ENCODE data around the gene ELP1. TPM values are rescaled to one million over a fixed set of nuclear protein-coding genes. Genes with fewer than 3 reads are reported as not detected.
A peak's percentile ranks its signal among the peaks of the same experiment; 100 is the strongest.

ELP1 gene
- total and polyA plus RNA-seq, 2 donors (not counting 3 experiments of a cell fraction or from before 2014, with no cell fraction given), result 12.6 to 21.8 TPM

DNA sequence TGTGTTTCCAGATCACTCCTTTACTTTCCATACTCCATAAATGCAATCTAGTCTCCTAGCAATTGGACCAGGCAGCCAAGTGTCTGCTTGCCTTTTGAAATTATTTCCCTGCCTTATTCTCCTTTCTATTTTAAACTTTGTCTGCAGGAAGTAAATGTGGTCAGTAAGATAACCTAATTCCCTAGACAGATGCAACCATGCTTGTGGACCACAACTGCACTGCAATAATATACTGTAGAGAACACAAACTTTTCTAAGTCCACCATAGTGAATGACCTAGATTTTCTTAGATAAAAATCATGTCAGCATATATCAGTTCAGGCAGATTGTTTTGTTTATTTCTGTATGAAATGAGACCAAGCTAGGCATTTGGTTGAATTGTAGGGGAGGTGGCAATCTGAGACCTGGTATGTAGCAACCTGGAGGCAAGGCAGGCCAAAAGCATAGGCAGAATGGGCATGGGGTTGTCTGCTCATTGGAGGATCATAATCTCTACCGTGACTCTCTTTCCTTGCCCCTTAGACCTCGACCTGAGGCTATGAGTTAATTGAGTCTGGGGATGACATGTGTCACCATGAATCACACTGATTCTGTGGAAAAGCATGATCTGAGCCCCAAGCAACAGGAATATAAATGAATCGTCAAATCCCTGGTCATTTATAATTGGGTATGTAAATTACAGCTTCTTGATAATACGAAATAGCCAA, 98.8 kb downstream of the ELP1 start:
- CTCF ChIA-PET, result interaction anchor here (1.0 to 1.1 kb wide), 2 partner anchors 32 to 1410 kb away, joined by 3 read pairs; no protein-coding TSS in a partner anchor
- intact Hi-C loops (cut with micrococcal nuclease), result no loop called here
- H3K4me2 ChIP-seq (ENCODE audit: insufficient read depth, low read length), result no peak overlapping the region
- BruUV-seq (replicated peaks), result no TSS peak
- peaks cover 8% of the 10 kb centered on the region for H3K4me1 ChIP-seq (ENCODE audit: control insufficient read depth, extremely low read depth, insufficient read depth, low read length)
- H3K9me3 ChIP-seq (replicated peaks; ENCODE audit: control insufficient read depth, insufficient read depth, low read length), result no peaks in the 10 kb centered on the region
- H3K27me3 ChIP-seq (ENCODE audit: control insufficient read depth in 2 of 2, insufficient read depth in 2 of 2, low read length in 2 of 2), result peaks cover 2% of the 10 kb centered on the region in 2 experiments
- no peak overlapping the region for H3K4me3 ChIP-seq (replicated peaks in 1 of 3; ENCODE audit: insufficient read depth in 1 of 3, low read depth in 1 of 3, low read length in 3 of 3)
- FAIRE-seq, result no peak
- peak; percentile 17 for DNase-seq (ENCODE audit: low read depth, low spot score)
- no peak overlapping the region for H3K9ac ChIP-seq (replicated peaks; ENCODE audit: extremely low read depth, insufficient read depth, low read length)
- H3K36me3 ChIP-seq (ENCODE audit: control insufficient read depth in 2 of 2, extremely low read depth in 1 of 2, insufficient read depth in 2 of 2, low read length in 2 of 2), result no peaks in the 10 kb centered on the region
- H3K79me2 ChIP-seq (ENCODE audit: control insufficient read depth, insufficient read depth, low read length), result no peaks in the 10 kb centered on the region
- no peaks in the 10 kb centered on the region for H4K20me1 ChIP-seq (replicated peaks; ENCODE audit: control insufficient read depth, extremely low read depth, insufficient read depth, low read length)
- H3K27ac ChIP-seq (ENCODE audit: insufficient read depth, low read depth, low read length), result no peak overlapping the region
- no peaks in the 10 kb centered on the region for H3K9me1 ChIP-seq (replicated peaks; ENCODE audit: control insufficient read depth, extremely low read depth, insufficient read depth, low read length)
- no peak overlapping the region for H2AFZ ChIP-seq (ENCODE audit: low read depth, low read length)
- dilution Hi-C loops (cut with MboI; ENCODE audit: extremely low pct_ligation_motif_present, low sequenced_read_pairs), result no loop called here
- no peak for TF ChIP-seq FOS (IDR thresholded peaks at IDR 0.05; ENCODE audit: borderline replicate concordance, insufficient read depth, low read length)
- no peak for TF ChIP-seq POLR2A (IDR thresholded peaks at IDR 0.05; ENCODE audit: low read depth, low read length)
- no peak for TF ChIP-seq MYC (IDR thresholded peaks at IDR 0.05; ENCODE audit: low read depth, low read length)
- no peak for TF ChIP-seq POLR2AphosphoS5 (IDR thresholded peaks at IDR 0.05; ENCODE audit: insufficient read depth, low read depth, low read length)
- TF ChIP-seq, protein P1, sequence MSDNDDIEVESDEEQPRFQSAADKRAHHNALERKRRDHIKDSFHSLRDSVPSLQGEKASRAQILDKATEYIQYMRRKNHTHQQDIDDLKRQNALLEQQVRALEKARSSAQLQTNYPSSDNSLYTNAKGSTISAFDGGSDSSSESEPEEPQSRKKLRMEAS (IDR thresholded peaks at IDR 0.05; ENCODE audit: insufficient read depth, insufficient read length), result no peak
- TF ChIP-seq JUN (IDR thresholded peaks at IDR 0.05; ENCODE audit: borderline replicate concordance, insufficient read depth, insufficient read length, low read depth), result no peak
- no peak for TF ChIP-seq EZH2 (IDR thresholded peaks at IDR 0.05; ENCODE audit: borderline replicate concordance, low read depth, low read length, severe bottlenecking)
- TF ChIP-seq, protein P2, sequence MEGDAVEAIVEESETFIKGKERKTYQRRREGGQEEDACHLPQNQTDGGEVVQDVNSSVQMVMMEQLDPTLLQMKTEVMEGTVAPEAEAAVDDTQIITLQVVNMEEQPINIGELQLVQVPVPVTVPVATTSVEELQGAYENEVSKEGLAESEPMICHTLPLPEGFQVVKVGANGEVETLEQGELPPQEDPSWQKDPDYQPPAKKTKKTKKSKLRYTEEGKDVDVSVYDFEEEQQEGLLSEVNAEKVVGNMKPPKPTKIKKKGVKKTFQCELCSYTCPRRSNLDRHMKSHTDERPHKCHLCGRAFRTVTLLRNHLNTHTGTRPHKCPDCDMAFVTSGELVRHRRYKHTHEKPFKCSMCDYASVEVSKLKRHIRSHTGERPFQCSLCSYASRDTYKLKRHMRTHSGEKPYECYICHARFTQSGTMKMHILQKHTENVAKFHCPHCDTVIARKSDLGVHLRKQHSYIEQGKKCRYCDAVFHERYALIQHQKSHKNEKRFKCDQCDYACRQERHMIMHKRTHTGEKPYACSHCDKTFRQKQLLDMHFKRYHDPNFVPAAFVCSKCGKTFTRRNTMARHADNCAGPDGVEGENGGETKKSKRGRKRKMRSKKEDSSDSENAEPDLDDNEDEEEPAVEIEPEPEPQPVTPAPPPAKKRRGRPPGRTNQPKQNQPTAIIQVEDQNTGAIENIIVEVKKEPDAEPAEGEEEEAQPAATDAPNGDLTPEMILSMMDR (IDR thresholded peaks at IDR 0.05; ENCODE audit: extremely low read depth in 1 of 2, insufficient read depth in 1 of 2, low read depth in 1 of 2, low read length in 2 of 2), result no peak
- no peak for TF ChIP-seq GATA2 (IDR thresholded peaks at IDR 0.05; ENCODE audit: insufficient read depth, insufficient read length, low read depth, low read length)
- POLR2A ChIA-PET, result no interaction called here

All from endothelial cell of umbilical vein (primary cell).